ENCODE results near the gene ATP8B1. TPM values are rescaled to one million over a fixed set of nuclear protein-coding genes. Genes with fewer than 3 reads are reported as not detected.
A peak's percentile ranks its signal among the peaks of the same experiment; 100 is the strongest.

Gene ATP8B1
- total RNA-seq, 4 donors from 2014 or later: 120 to 321 (median 252) TPM

DNA sequence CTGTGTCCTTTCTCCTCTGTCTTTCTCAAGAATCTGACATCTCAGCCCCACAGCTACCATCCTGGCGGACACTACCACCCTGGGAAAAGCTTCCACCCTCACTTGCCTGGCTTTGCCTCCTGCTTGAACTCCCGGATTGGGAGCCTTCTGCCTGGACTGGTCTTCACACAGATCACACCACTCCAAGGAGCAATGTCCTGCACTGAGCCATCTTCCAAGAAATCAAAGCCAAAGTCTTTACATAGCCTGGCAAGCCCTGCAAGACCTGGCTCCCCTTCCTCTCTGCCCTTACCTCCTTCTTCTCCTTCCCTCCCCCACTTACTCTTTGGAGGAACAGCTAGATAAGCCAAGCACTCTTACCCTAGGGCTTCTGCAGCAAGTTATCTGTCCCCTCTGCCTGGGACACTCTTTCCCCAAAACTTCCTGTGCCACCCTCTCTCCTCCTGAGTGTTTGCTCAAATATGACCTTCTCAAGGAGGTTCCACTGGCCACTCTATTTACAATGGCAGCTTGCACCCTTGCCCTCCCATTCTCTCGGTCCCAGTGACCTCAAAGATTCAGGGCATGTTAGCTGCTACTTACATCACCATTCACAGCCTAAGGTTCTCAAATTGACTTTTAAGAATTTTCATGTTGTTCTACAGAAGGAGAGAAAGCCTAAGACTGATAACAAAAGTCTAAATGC is 9.7 kb downstream of the ATP8B1 start:
- Histone ChIP-seq H3K4me1 (peaks cover 15 to 90% (median 53%) of the 10 kb centered on the region in 4 donors), H3K36me3 (no peaks in the 10 kb centered on the region), H3K27me3 (no peaks in the 10 kb centered on the region), H3K9me3 (no peaks in the 10 kb centered on the region), H3K27ac (peak overlapping the region; percentile 85 to 96 (median 92)), H3K4me3 (no peak overlapping the region)
- TF ChIP-seq, protein P1, sequence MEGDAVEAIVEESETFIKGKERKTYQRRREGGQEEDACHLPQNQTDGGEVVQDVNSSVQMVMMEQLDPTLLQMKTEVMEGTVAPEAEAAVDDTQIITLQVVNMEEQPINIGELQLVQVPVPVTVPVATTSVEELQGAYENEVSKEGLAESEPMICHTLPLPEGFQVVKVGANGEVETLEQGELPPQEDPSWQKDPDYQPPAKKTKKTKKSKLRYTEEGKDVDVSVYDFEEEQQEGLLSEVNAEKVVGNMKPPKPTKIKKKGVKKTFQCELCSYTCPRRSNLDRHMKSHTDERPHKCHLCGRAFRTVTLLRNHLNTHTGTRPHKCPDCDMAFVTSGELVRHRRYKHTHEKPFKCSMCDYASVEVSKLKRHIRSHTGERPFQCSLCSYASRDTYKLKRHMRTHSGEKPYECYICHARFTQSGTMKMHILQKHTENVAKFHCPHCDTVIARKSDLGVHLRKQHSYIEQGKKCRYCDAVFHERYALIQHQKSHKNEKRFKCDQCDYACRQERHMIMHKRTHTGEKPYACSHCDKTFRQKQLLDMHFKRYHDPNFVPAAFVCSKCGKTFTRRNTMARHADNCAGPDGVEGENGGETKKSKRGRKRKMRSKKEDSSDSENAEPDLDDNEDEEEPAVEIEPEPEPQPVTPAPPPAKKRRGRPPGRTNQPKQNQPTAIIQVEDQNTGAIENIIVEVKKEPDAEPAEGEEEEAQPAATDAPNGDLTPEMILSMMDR (IDR thresholded peaks at IDR 0.05): no peak
- TF ChIP-seq POLR2AphosphoS5 (IDR thresholded peaks at IDR 0.05) (no peak), EP300 (IDR thresholded peaks at IDR 0.05; ENCODE audit: low read depth) (no peak), POLR2A (IDR thresholded peaks at IDR 0.05) (no peak)
- intact Hi-C loops (cut with DNase I; ENCODE audit: low total_unique reads): no loop called here
- in situ Hi-C loops (cut with MboI; ENCODE audit: low pct_ligation_motif_present in 1 of 4, low pct_unique_long_range_greater_than_20kb in 1 of 4, low sequenced_read_pairs in 3 of 4): no loop called here
- DNase-seq: no peak
- WGBS, 2 donors (ENCODE audit: low coverage in 1 of 2): 20 to 40% methylated on average over 1 to 3 of the region's 3 CpGs

DNA sequence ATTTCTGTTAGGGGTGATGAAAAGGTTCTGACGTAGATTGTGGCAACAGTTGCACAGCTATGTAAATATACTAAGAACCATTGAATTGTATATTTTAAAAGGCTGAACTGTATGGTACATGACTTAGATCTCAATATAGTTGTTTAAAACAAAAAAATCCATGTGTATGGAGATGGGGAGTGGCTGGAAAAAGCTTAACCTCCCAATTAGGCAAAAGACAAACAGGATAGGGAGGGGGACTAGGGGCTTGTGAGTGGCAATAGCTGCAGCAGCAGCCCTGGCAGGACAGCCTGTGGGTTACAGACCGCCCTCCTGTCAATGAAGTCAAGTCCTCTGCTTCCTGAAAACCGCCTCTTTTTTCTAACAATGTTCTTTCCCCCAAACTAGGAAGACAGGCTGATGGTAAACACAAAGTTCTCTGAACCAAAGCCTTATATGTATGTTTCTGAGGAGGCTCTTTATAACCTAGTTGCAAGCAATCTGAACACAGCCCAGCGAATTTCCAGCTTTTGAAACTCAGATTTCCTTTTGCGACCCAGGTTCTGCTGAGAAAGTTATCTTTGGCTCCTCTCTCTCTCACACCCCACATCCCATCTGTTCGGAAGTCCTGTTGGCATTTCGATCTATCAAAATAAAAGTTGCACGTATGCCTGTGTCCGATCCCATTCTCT is 10.3 kb downstream of the ATP8B1 start:
- Histone ChIP-seq H3K27me3 (no peaks in the 10 kb centered on the region), H3K9me3 (no peaks in the 10 kb centered on the region), H3K4me1 (peaks cover 16 to 90% (median 55%) of the 10 kb centered on the region in 4 donors), H3K4me3 (no peak overlapping the region), H3K36me3 (no peaks in the 10 kb centered on the region), H3K27ac (peak overlapping the region; percentile 85 to 96 (median 92))
- TF ChIP-seq, protein P1 (IDR thresholded peaks at IDR 0.05): no peak
- TF ChIP-seq POLR2AphosphoS5 (IDR thresholded peaks at IDR 0.05) (no peak), EP300 (IDR thresholded peaks at IDR 0.05; ENCODE audit: low read depth) (no peak), POLR2A (IDR thresholded peaks at IDR 0.05) (no peak)
- intact Hi-C loops (cut with DNase I; ENCODE audit: low total_unique reads) (no loop called here), in situ Hi-C loops (cut with MboI; ENCODE audit: low pct_ligation_motif_present in 1 of 4, low pct_unique_long_range_greater_than_20kb in 1 of 4, low sequenced_read_pairs in 3 of 4) (no loop called here)
- WGBS, 2 donors (ENCODE audit: low coverage in 1 of 2): 36 to 46% methylated on average over 7 to 9 of the region's 9 CpGs
- no peak for DNase-seq

DNA sequence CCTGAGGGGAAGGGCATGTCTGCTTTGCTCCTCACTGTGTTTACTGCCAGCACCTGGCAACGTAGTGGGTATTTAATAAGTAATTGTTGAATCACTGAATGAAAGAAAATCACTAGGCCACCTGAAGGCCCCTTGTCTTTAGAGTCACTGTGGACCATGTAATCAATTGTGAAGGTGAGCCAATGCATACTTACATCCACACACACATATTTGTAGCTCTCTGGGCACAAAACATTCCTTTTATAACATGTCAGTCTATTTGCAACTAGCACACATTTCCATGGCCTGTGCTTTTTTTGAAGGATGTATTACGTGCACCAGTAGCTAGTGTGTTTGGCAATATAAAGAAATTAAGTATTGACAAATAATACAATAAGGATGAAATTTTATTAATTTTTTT is 11.2 kb downstream of the ATP8B1 start:
- no peak overlapping the region for H3K4me3 ChIP-seq
- no peaks in the 10 kb centered on the region for H3K9me3 ChIP-seq
- intact Hi-C loops (cut with DNase I; ENCODE audit: low total_unique reads) (no loop called here), in situ Hi-C loops (cut with MboI; ENCODE audit: low pct_ligation_motif_present in 1 of 4, low pct_unique_long_range_greater_than_20kb in 1 of 4, low sequenced_read_pairs in 3 of 4) (no loop called here)
- H3K27ac ChIP-seq: peak overlapping the region; percentile 85 to 96 (median 92)
- 63 to 65% methylated on average over 2 of the region's 2 CpGs for WGBS, 2 donors (ENCODE audit: low coverage in 1 of 2)
- TF ChIP-seq POLR2A (IDR thresholded peaks at IDR 0.05) (no peak), POLR2AphosphoS5 (IDR thresholded peaks at IDR 0.05) (no peak), EP300 (IDR thresholded peaks at IDR 0.05; ENCODE audit: low read depth) (no peak)
- TF ChIP-seq, protein P1 (IDR thresholded peaks at IDR 0.05): no peak
- H3K4me1 ChIP-seq: peaks cover 16 to 91% (median 61%) of the 10 kb centered on the region in 4 donors
- no peaks in the 10 kb centered on the region for H3K36me3 ChIP-seq
- H3K27me3 ChIP-seq: no peaks in the 10 kb centered on the region
- DNase-seq: no peak

DNA sequence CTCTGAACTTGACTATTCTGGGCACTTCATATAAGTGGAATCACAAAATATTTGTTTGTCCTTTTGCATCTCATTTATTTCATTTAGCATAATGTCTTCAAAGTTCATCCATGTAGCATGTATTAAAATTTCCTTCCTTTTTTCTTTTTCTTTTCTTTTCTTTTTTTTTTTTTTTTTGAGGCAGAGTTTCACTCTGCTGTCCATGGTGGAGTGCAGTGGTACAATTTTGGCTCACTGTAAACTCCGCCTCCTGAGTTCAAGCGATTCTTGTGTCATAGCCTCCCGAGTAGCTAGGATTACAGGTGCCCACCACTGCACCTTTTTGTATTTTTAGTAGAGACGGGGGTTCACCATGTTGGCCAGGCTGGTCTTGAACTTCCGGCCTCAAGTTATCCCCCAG is 11.9 kb downstream of the ATP8B1 start:
- Histone ChIP-seq H3K4me3 (no peak overlapping the region), H3K4me1 (peaks cover 16 to 91% (median 65%) of the 10 kb centered on the region in 4 donors), H3K27me3 (no peaks in the 10 kb centered on the region), H3K9me3 (no peaks in the 10 kb centered on the region), H3K27ac (peak overlapping the region in 3 of 4 donors; percentile 85 to 96 (median 92)), H3K36me3 (no peaks in the 10 kb centered on the region)
- intact Hi-C loops (cut with DNase I; ENCODE audit: low total_unique reads): no loop called here
- TF ChIP-seq POLR2A (IDR thresholded peaks at IDR 0.05) (no peak), POLR2AphosphoS5 (IDR thresholded peaks at IDR 0.05) (no peak), EP300 (IDR thresholded peaks at IDR 0.05; ENCODE audit: low read depth) (no peak)
- TF ChIP-seq, protein P1 (IDR thresholded peaks at IDR 0.05): no peak
- DNase-seq: no peak
- WGBS, 2 donors (ENCODE audit: low coverage in 1 of 2): 82% methylated on average over 5 of the region's 5 CpGs; no CpG with 5 or more reads in 1 of the 2 donors
- in situ Hi-C loops (cut with MboI; ENCODE audit: low pct_ligation_motif_present in 1 of 4, low pct_unique_long_range_greater_than_20kb in 1 of 4, low sequenced_read_pairs in 3 of 4): no loop called here

Measured in transverse colon (tissue), 4 donors.